K562 (cell line): Measurements from ENCODE around the gene MMS19.

Experiments used
- ELF4 ChIP-seq: fragments of 450-650 bp; formaldehyde crosslinking; IDR thresholded peaks from 2 replicates; pipeline ENCODE4 v1.4.0; 2022; ENCODE audit warnings: missing genetic modification characterization
- EZH2 ChIP-seq: IDR thresholded peaks from 2 replicates; pipeline ENCODE4 v1.6.1; 2012; ENCODE audit warnings: low read depth, mild to moderate bottlenecking, inconsistent platforms, low read length, borderline replicate concordance
- ZFP36 ChIP-seq: fragments of 150-350 bp; IDR thresholded peaks from 2 replicates; pipeline ENCODE4 v1.6.1; 2018; ENCODE audit warnings: low read length, low read depth; ENCODE audit not compliant: partially characterized antibody
- TF ChIP-seq, protein P1 (sequence below), 3 experiments: IDR thresholded peaks in 2 of 3; conservative IDR thresholded peaks in 1 of 3; 2 replicates each; pipeline ENCODE4 v1.5.1; 2011 to 2012; ENCODE audit warnings: low read length in 3 of 3, mild to moderate bottlenecking in 3 of 3, control low read depth in 2 of 3, improper control_type of control experiment in 1 of 3, inconsistent platforms in 1 of 3, low read depth in 1 of 3, mixed read lengths in 1 of 3, moderate library complexity in 1 of 3; ENCODE audit not compliant: insufficient read depth in 2 of 3

DNA sequence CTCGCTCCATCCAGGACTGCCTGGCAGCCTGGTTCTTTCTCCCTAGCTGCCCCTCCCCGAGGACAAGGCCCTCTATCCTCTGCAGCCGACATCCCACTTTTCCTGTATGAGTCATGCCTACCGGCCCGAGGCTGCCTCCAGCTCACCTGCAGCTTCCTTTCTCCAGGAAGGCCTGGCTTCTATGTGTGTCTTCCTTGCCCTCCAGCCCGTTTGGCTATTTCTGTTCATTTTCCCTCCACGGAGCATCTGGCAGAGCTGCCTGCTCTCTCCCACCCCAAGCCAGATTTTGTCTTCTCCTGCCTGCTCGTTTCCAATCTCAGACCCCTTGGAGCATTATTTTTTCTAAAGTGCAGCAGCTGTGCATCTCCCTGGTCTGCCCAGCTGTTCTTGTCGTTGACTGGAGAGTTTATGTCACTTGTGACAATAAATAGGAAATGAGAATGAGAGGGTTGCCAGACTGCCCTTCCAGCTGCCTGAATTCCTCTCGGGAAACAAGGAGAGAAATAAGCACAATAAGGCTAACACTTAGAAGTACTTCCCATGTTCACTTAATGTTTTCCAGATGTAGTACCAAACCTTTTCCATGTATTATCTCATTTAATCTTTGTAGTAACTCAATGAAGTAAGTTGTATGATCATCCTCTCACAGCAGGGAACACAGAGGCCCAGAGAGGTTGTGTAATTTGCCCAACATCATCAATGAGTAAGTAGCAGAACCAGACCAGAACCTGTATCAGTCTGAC is 20.2 kb upstream of the MMS19 start:
- no peak for TF ChIP-seq ELF4
- TF ChIP-seq ZFP36 = no peak
- TF ChIP-seq, protein P1, sequence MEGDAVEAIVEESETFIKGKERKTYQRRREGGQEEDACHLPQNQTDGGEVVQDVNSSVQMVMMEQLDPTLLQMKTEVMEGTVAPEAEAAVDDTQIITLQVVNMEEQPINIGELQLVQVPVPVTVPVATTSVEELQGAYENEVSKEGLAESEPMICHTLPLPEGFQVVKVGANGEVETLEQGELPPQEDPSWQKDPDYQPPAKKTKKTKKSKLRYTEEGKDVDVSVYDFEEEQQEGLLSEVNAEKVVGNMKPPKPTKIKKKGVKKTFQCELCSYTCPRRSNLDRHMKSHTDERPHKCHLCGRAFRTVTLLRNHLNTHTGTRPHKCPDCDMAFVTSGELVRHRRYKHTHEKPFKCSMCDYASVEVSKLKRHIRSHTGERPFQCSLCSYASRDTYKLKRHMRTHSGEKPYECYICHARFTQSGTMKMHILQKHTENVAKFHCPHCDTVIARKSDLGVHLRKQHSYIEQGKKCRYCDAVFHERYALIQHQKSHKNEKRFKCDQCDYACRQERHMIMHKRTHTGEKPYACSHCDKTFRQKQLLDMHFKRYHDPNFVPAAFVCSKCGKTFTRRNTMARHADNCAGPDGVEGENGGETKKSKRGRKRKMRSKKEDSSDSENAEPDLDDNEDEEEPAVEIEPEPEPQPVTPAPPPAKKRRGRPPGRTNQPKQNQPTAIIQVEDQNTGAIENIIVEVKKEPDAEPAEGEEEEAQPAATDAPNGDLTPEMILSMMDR (IDR thresholded peaks at IDR 0.05 in 2 of 3, conservative IDR thresholded peaks at IDR 0.05 in 1 of 3; ENCODE audit: insufficient read depth in 2 of 3, low read depth in 1 of 3, low read length in 3 of 3) = no peak
- TF ChIP-seq EZH2 = no peak
